Activated T-helper 2 cell treated with anti-CD3 and anti-CD28 coated beads, Interferon-gamma antibody, Interleukin-2, Interleukin-4, amounts not matched to agents 10 μg/mL and 5 μg/mL and 100 μg/mL, durations not matched to agents 14 hours and 24 hours and 36 hours (primary cell): Measurements from ENCODE around the gene CAPN2. TPM values are rescaled to one million over a fixed set of nuclear protein-coding genes. Genes with fewer than 3 reads are reported as not detected.

Experiments
- DNase-seq: peaks from one replicate; pipeline ENCODE4 v3.0.0; 2021; ENCODE audit warnings: low spot score
- H3K27ac Mint-ChIP-seq: one replicate; pipeline ENCODE4 v1.8.0; 2021; ENCODE audit warnings: mixed read lengths
- H3K27me3 Mint-ChIP-seq: one replicate; pipeline ENCODE4 v1.8.0; 2021; ENCODE audit warnings: low read depth, mixed read lengths
- H3K36me3 Mint-ChIP-seq: one replicate; pipeline ENCODE4 v1.8.0; 2021; ENCODE audit warnings: low read depth, mixed read lengths
- H3K4me1 Mint-ChIP-seq: one replicate; pipeline ENCODE4 v1.8.0; 2021; ENCODE audit warnings: low read depth, mixed read lengths
- H3K4me3 Mint-ChIP-seq: one replicate; pipeline ENCODE4 v1.8.0; 2021; ENCODE audit warnings: low read depth, mild to moderate bottlenecking, moderate library complexity, mixed read lengths
- H3K9me3 Mint-ChIP-seq: one replicate; pipeline ENCODE4 v1.8.0; 2021; ENCODE audit warnings: mixed read lengths
- intact Hi-C: fragments of 100-400 bp; cut with micrococcal nuclease; formaldehyde crosslinking; loops from one replicate; pipeline ENCODE4 v1.15.1; 2023
- total RNA-seq: library from RNA; stranded (reverse); gene quantifications from 2 replicates; pipeline ENCODE4 v1.2.3, GENCODE V29; 2022

Gene CAPN2
- total RNA-seq, 1 donor from 2014 or later = 91.3 TPM

DNA sequence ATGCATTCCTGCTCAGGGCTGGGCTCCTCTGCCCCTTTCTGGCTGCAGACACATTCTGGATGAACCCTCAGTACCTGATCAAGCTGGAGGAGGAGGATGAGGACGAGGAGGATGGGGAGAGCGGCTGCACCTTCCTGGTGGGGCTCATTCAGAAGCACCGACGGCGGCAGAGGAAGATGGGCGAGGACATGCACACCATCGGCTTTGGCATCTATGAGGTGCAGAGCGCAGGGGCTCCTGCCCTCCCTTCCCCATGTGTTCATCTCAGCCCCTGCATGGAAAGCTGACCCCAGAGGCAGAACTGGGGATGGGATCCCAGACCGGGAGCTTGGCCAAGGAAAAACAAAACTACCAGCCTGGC, 43.1 kb downstream of the CAPN2 start:
- Mint-ChIP-seq H3K27me3 (no peaks in the 10 kb centered on the region), H3K27ac (no peak overlapping the region), H3K9me3 (no peaks in the 10 kb centered on the region), H3K36me3 (peaks cover 77% of the 10 kb centered on the region), H3K4me1 (peaks cover 2% of the 10 kb centered on the region), H3K4me3 (no peak overlapping the region)
- no peak for DNase-seq
- intact Hi-C loops = no loop called here

DNA sequence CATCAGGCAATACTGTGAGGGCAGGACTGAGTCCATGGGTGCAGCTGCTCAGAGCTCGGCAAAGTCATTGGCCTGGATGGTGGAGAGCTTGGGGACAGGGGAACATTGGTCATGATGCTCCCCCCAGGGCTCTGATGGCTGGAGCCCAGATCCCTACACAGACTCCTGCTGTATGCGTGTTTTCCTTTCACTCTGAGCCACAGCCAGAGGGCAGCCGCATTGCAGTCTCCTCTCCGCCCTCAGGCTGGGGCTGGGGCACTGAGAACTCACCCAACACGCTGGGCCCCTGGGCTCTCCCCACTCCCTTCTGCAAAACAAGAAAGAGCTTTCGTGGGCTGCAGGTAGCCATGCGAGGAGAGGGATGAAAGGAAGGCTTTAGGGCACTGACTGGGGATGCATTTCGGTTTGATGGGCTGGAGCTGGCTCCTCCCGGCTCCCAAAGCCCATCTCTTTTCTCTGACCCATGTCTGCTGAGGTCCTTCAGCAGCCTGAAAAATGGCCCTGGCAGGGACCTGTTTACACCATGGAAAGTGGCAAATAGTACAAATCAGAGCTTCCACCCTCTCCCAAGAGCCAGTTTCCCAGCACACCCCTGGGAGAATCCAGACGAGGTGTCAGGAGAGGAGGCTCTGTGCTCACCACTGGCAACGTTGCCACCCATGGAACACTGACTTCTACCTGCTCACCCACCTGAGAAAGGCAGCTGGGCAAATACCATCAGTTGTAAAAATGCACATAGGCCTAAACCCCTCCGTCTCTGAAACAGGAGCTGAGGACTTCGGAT, 43.8 kb downstream of the CAPN2 start:
- DNase-seq = no peak
- H3K4me3 Mint-ChIP-seq = no peak overlapping the region
- intact Hi-C loops = no loop called here
- H3K36me3 Mint-ChIP-seq = peaks cover 76% of the 10 kb centered on the region
- H3K27me3 Mint-ChIP-seq = no peaks in the 10 kb centered on the region
- H3K9me3 Mint-ChIP-seq = no peaks in the 10 kb centered on the region
- peaks cover 2% of the 10 kb centered on the region for H3K4me1 Mint-ChIP-seq
- H3K27ac Mint-ChIP-seq = no peak overlapping the region

DNA sequence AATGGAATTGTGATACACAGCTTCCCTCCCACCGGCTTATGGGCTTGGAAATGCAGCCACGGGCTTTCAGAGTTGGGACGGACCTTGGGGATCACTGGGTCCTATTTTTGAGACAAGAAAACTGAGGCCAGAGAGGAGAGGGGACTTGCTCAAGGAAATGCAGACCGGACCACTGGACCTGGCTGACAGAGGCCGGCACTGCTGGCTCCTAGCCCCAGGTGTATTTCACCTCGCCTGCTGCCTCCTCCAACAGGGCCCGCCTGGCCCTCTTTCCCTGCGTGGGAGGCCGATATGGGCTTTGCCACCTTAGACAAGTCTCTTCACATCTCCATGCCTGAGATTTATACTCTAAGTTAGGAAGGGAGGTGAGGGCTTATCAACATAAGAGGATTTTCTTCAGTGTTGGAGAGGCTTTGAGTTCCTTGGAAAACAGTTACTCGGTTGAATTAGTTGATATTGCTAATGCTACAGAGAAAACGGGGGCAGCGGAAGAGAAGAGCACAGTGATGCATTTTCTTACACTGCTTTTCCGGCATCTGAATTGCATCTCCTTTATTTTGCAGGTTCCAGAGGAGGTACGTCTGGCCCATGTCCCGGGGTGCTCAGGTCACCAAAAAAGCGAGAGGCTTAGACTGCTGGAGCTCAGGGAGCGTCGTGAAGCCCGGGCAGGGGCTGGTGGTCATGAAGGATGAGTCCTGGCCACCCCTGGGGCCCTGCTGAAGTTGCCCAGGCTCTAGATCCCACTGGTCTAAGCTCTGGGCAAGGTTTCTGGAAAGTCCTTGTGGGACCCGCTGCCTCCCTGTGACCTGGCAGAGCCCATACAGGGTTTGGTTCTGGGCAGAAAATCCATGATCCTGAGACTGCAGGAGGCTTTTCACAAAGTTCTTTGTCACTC, 44.7 kb downstream of the CAPN2 start:
- Mint-ChIP-seq H3K36me3 (peaks cover 75% of the 10 kb centered on the region), H3K27ac (no peak overlapping the region), H3K4me3 (no peak overlapping the region), H3K4me1 (peaks cover 2% of the 10 kb centered on the region), H3K27me3 (no peaks in the 10 kb centered on the region), H3K9me3 (no peaks in the 10 kb centered on the region)
- intact Hi-C loops = no loop called here
- DNase-seq = no peak

DNA sequence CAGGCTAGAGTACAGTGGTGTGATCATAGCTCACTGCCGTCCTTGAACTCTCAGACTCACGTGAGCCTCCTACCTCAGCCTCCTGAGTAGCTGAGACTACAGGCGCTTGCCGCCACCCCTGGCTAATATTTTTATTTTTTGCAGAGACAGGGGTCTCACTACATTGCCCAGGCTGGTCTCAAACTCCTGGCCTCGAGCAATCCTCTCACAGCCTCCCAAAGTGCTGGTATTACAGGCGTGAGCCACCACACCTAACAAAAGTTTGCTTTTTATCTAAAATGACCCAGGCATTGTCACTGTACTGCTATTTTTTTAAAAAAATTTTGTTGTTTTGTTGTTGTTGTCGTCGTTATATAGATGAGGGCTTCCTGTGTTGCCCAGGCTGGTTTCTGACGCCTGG, 46.4 kb downstream of the CAPN2 start:
- H3K27me3 Mint-ChIP-seq = no peaks in the 10 kb centered on the region
- no peak overlapping the region for H3K27ac Mint-ChIP-seq
- no peaks in the 10 kb centered on the region for H3K9me3 Mint-ChIP-seq
- H3K36me3 Mint-ChIP-seq = peaks cover 75% of the 10 kb centered on the region
- no peak for DNase-seq
- intact Hi-C loops = no loop called here
- peaks cover 2% of the 10 kb centered on the region for H3K4me1 Mint-ChIP-seq
- no peak overlapping the region for H3K4me3 Mint-ChIP-seq

DNA sequence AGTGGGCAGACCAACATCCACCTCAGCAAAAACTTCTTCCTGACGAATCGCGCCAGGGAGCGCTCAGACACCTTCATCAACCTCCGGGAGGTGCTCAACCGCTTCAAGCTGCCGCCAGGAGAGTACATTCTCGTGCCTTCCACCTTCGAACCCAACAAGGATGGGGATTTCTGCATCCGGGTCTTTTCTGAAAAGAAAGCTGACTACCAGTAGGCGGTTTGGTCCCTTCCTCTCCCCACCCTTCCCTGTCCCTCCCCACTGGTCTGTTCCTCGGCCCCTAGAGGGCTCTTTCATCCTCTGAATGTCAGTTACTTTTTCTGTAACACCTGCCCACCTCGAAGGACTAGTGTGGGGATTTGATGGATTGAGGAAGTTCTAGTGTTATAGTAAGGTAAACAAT, 46.9 kb downstream of the CAPN2 start:
- Mint-ChIP-seq H3K4me3 (no peak overlapping the region), H3K9me3 (no peaks in the 10 kb centered on the region), H3K27me3 (no peaks in the 10 kb centered on the region), H3K36me3 (peaks cover 78% of the 10 kb centered on the region), H3K27ac (no peak overlapping the region), H3K4me1 (peaks cover 2% of the 10 kb centered on the region)
- DNase-seq = no peak
- intact Hi-C loops = no loop called here

DNA sequence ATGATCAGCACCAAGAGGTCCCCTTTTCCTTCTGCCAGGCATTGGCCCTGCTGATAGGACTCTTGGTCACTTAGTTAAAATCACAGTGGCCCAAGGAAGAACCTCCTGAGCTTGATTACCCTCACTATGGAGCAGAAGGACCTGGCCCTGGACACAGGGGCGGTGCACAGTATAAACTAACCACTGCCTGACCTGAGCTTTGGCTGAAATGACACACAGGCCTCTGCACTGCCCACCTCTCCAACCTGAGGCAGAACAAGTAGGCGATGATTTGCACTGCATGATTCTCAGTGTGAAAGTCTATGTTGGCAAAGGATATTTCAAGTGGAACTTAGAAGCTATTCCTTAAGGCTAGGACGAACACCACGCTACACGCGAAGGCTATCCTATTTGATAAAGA, 48.5 kb downstream of the CAPN2 start:
- intact Hi-C loops = no loop called here
- H3K27ac Mint-ChIP-seq = no peak overlapping the region

DNA sequence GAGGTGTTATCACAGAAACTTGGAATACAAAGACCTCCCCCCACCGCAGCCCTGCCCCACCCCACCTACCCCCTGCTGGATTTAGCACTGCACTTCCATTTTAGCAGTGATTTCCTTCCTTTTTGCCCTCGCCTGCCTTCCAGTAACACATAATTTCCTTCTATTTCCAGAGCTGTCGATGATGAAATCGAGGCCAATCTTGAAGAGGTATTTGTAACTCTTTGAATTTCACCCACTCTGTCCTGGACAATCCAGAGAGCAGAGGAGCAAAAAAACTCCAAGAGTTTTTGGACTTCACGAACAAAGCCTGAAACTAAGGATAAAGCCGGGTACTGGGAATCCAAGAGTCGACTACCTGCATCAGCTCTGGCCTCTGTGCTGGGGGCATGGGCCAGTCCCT, 49.1 kb downstream of the CAPN2 start:
- H3K27me3 Mint-ChIP-seq = no peaks in the 10 kb centered on the region
- H3K36me3 Mint-ChIP-seq = peaks cover 81% of the 10 kb centered on the region
- H3K27ac Mint-ChIP-seq = no peak overlapping the region
- DNase-seq = no peak
- H3K4me1 Mint-ChIP-seq = peaks cover 2% of the 10 kb centered on the region
- no peak overlapping the region for H3K4me3 Mint-ChIP-seq
- H3K9me3 Mint-ChIP-seq = no peaks in the 10 kb centered on the region
- intact Hi-C loops = no loop called here

More for the DNA sequence above, 48.5 kb downstream of the CAPN2 start:
- Mint-ChIP-seq H3K27me3 (no peaks in the 10 kb centered on the region), H3K4me1 (peaks cover 2% of the 10 kb centered on the region), H3K4me3 (no peak overlapping the region), H3K9me3 (no peaks in the 10 kb centered on the region), H3K36me3 (peaks cover 81% of the 10 kb centered on the region)
- no peak for DNase-seq

DNA sequence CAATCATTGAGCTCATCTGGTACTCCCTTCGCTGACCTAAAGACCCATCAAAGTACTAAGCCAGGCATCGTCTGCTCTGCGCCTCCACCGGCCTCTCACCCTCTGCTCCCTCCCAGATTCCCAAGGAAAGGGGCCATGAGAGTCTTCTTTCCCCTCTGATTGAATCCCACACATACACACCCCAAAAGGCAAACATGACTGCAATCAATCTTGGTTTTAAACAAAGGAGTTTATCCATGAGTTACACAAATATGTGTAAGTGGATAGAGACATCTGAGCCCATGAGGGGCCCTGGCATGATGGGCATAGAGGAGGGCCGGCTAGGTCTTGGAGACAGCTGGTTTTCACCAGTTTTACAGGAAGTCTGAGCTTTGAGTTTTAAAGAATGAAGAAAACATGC, 50.9 kb downstream of the CAPN2 start:
- Mint-ChIP-seq H3K4me3 (no peak overlapping the region), H3K4me1 (peaks cover 2% of the 10 kb centered on the region), H3K9me3 (no peaks in the 10 kb centered on the region), H3K27ac (no peak overlapping the region), H3K36me3 (peaks cover 72% of the 10 kb centered on the region), H3K27me3 (no peaks in the 10 kb centered on the region)
- no peak for DNase-seq
- intact Hi-C loops = no loop called here

DNA sequence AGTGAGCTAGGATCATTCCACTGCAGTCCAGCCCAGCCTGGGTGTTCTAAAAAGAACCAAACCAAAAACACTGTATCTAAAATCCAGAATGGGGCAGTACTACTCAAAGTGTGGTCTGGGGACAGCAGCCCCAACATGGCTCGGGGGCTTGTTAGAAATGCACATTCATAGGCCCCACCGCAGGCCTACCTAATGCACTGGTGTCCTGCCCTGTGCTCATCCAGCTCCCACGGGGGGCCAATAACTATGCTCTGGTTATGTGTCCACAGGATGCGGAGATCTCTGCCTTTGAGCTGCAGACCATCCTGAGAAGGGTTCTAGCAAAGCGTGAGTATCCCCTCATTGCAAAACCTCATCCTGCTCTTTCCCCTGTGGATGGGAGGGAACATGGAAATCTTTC, 51.5 kb downstream of the CAPN2 start:
- Mint-ChIP-seq H3K4me1 (peaks cover 2% of the 10 kb centered on the region), H3K27me3 (no peaks in the 10 kb centered on the region), H3K36me3 (peaks cover 73% of the 10 kb centered on the region), H3K27ac (no peak overlapping the region), H3K9me3 (no peaks in the 10 kb centered on the region), H3K4me3 (no peak overlapping the region)
- intact Hi-C loops = no loop called here
- DNase-seq = no peak

DNA sequence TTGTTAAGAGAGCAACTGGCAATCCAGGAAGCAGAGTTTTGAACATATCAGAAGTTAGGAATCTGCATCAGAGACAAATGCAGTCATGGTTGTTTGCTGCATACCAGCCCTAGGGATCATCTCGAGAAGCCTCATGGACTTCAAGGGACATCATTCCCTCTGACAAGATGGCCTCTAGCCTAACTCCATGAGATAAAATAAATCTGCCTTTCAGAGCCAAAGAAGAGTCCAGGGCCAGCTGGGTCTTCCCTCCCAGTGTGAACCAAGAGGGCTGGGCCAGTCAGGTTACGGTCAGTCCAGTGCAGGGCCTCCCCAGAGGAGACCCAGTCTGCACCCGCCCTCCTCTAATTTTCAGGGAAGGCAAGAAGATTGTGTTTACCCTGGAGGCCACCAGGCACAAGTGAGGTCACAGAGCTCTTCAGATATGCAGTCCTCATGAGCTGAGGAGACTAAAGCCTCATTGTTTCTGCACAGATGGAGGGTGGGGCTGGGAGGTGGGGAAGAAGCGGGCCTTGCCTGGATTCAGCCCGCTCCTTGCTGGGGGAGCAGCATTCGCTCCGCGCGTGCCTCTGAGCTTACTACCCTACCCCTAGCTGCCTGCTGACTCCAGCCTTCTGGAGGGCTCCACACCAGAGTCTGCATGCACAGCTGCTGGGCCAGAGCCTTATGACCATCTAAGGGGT, 52.8 kb downstream of the CAPN2 start:
- intact Hi-C loops = no loop called here
- Mint-ChIP-seq H3K27ac (no peak overlapping the region), H3K4me1 (no peaks in the 10 kb centered on the region), H3K27me3 (no peaks in the 10 kb centered on the region), H3K4me3 (no peak overlapping the region), H3K36me3 (peaks cover 73% of the 10 kb centered on the region), H3K9me3 (no peaks in the 10 kb centered on the region)
- no peak for DNase-seq

DNA sequence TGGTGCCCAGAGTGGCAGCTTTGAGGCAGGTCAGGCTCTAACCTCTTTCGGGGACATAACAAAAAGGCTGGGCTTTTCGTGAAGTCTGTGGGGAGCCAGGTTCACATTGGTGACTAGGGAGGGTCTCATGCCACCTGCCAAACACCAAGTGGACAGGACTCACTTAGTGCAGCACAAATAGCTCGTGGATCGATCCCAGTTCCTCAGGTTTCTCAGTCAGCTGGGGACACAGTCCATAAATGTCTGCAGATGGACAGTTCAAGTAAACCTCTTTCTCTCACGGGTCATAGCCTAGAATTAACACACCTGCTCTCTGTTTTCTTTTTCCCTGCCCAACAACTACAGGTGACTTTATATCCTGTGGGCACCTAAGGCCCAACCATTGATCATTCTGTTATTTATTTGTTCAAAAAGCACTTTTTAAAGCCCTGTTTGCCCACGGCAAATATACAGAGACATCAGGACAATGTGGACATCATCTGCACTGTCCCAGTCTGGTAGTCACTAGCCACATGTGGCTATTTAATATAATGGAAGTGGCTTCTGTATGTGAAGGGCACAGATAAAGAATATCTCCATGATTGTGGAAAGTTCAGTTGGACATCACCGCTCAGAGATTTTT, 53.5 kb downstream of the CAPN2 start:
- no peaks in the 10 kb centered on the region for H3K4me1 Mint-ChIP-seq
- no peak overlapping the region for H3K4me3 Mint-ChIP-seq
- H3K36me3 Mint-ChIP-seq = peaks cover 74% of the 10 kb centered on the region
- no peaks in the 10 kb centered on the region for H3K27me3 Mint-ChIP-seq
- H3K9me3 Mint-ChIP-seq = no peaks in the 10 kb centered on the region
- no peak overlapping the region for H3K27ac Mint-ChIP-seq
- intact Hi-C loops = no loop called here
- no peak for DNase-seq

DNA sequence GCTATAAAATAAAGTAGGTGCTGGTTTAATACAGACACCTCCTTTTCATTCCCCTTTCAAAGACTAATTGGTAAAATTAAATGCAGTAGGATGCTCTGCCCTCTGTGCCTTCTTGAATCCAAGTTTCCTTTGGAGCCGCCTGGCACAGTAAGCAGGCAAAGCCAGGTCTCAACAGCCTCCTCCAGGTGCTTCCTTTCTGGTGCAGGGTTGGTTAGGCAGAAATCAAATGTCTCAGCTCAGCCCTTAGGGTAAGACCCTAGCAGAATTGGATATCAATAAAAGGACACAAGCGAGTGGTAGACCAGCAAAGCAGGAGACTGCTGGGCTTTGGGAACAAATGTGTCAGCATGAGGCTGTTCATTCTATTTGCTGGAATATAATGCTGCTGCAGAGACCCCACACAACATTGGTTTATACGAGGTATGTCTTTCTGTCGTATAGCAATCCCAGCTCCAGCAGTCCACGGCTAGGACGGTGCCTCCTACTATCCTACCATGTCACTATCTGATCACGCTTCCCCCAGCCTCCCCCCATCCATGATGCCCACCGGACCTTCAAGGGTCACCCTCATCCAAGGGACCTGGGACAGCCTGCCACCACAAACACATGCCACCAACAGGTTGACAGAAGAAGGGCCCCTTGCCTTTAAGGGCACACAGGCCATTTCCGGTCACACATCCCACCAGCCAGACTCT, 58.4 kb downstream of the CAPN2 start:
- no peak overlapping the region for H3K4me3 Mint-ChIP-seq
- H3K4me1 Mint-ChIP-seq = peaks cover 16% of the 10 kb centered on the region
- peaks cover 70% of the 10 kb centered on the region for H3K36me3 Mint-ChIP-seq
- intact Hi-C loops = loop anchor here (10.0 kb wide), 1 partner anchor 74 kb away; the partner anchor contains the start of gene TP53BP2
- H3K27me3 Mint-ChIP-seq = no peaks in the 10 kb centered on the region
- H3K9me3 Mint-ChIP-seq = no peaks in the 10 kb centered on the region
- peak; percentile 4 for DNase-seq
- no peak overlapping the region for H3K27ac Mint-ChIP-seq
